ENCODE measurements around the gene TWNK. TPM values are rescaled to one million over a fixed set of nuclear protein-coding genes. Genes with fewer than 3 reads are reported as not detected.

Gene TWNK
- 10 to 100 TPM in 1 of 4 donors, 1 to 10 TPM in 3; 1.6 to 10.2 (median 4.7) TPM for polyA plus RNA-seq
- long read RNA-seq, donor 1, partial matches to known transcripts, result 0 of 5 reads
- long read RNA-seq, donor 1, other reads (novel, unspliced or antisense), result 0 of 5 reads
- long read RNA-seq, donor 2, result 0 reads
- long read RNA-seq, donor 3, result 0 reads
- long read RNA-seq, donor 4, result 0 reads
- long read RNA-seq, donor 5, result 0 reads
- long read RNA-seq, donor 6, partial matches to known transcripts, result 0 of 1 reads
- long read RNA-seq, donor 6, other reads (novel, unspliced or antisense), result 0 of 1 reads
- long read RNA-seq, donor 7, result 0 reads
- long read RNA-seq, donor 8, result 0 reads
- long read RNA-seq, donor 9, result 0 reads
- long read RNA-seq, donor 10, partial matches to known transcripts, result 0 of 1 reads
- long read RNA-seq, donor 10, other reads (novel, unspliced or antisense), result 0 of 1 reads

DNA sequence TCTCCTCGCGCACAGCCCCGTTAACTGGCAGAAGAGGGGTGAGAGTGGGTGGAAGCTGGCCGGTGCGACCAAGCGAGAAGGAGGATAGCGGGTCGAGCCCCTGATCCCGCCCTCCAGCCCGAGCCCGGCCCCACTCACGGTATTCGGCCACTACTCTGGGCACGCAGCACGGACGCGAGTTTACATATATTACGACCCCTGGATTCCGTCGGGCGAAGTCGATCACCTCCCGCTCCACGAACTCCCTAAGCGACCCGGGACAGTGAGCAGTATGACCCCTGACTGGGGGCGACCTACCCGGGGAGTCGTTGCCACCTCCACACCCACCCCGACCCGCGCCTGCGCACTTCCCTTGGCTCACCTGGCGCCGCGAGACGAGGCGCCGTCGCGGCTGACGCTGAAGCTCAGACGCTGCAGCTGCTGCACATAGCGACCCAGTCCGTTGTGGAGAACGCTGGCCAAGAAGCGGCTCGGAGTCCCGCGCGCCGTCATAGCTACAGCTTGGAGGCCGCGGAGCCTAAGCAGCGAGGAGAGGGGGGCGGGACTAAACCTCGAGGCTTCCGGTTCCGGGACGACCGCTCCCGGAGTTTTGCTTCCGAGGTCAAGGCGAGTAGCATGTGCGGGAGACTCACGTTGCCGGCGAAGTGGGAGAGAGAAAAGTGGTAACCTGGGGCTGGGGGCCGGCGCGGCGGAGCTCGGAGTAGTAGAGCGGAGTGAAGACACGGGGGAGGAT is at the start of gene TWNK, which contains the start of gene MRPL43:
Gene TWNK (plus strand): TSS at position 592 of the 733 bp plus-strand sequence. CDS start 668 bp downstream, outside the sequence.
Gene MRPL43 (minus strand): TSS at position 546 of the 733 bp plus-strand sequence. CDS start 54 bp downstream, at position 492.
- H3K4me3 ChIP-seq (ENCODE audit: low read depth in 1 of 3, low read length in 3 of 3), result peak within 1 kb of the TSS; percentile 80 to 92 (median 89)
- H3K4me1 ChIP-seq (ENCODE audit: control insufficient read depth in 3 of 3, insufficient read depth in 2 of 3, low read depth in 1 of 3, low read length in 2 of 3), result peaks cover 3 to 28% (median 5%) of the 10 kb centered on the region in 3 donors
- WGBS, 3 donors, result 0 to 1% (median 1%) methylated on average over 61 to 75 of the region's 75 CpGs
- FAIRE-seq (no peak), DNase-seq (peak; percentile 84 to 94)
- no peaks in the 10 kb centered on the region for H3K27me3 ChIP-seq (ENCODE audit: control insufficient read depth in 3 of 3, insufficient read depth in 3 of 3, low read length in 3 of 3)
- H3K27ac ChIP-seq (ENCODE audit: low read depth in 1 of 3, low read length in 2 of 3), result peak within 1 kb of the TSS; percentile 67 to 83 (median 77)
- peaks cover 2 to 77% (median 4%) of the 10 kb centered on the region in 3 donors for H3K36me3 ChIP-seq (ENCODE audit: control insufficient read depth in 3 of 3, insufficient read depth in 2 of 3, low read depth in 1 of 3, low read length in 3 of 3)
- no peaks in the 10 kb centered on the region for H3K9me3 ChIP-seq (ENCODE audit: control insufficient read depth in 2 of 2, insufficient read depth in 1 of 2, low read depth in 1 of 2, low read length in 1 of 2)

DNA sequence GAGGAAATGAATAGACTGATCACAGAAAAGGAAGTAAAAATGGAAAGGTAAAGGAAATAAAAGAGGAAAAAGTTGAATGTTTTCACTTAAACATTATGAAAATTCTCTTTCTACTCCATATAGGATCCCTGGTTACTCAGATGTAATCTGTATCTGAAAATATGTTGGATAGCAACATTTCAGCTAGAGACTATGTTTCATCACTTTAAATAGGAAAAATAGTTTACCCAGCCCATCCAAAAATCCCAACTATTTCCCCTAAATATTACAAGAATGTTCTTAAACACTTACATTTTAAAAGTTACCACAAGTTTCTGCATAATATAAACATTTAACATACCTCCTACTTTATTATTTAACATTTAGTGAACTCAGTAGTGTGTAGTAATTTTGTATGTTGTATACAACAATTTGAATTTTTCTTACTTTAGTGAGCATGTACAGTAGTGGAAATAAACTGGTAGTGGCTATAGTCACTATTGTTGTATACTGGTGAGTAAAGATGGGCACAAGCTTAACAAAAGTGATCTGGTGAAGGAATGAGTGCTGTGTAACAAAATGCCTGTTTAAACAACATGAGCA is 47.5 kb upstream of the TWNK start:
- no peaks in the 10 kb centered on the region for H3K27me3 ChIP-seq (ENCODE audit: control insufficient read depth in 3 of 3, insufficient read depth in 3 of 3, low read length in 3 of 3)
- H3K4me3 ChIP-seq (ENCODE audit: low read depth in 1 of 3, low read length in 3 of 3), result no peak overlapping the region
- no peak for DNase-seq
- no peak for FAIRE-seq
- H3K27ac ChIP-seq (ENCODE audit: low read depth in 1 of 3, low read length in 2 of 3), result no peak overlapping the region
- H3K4me1 ChIP-seq (ENCODE audit: control insufficient read depth in 3 of 3, insufficient read depth in 2 of 3, low read depth in 1 of 3, low read length in 2 of 3), result no peaks in the 10 kb centered on the region
- peaks cover 4 to 45% (median 12%) of the 10 kb centered on the region in 3 donors for H3K36me3 ChIP-seq (ENCODE audit: control insufficient read depth in 3 of 3, insufficient read depth in 2 of 3, low read depth in 1 of 3, low read length in 3 of 3)
- H3K9me3 ChIP-seq (ENCODE audit: control insufficient read depth in 2 of 2, insufficient read depth in 1 of 2, low read depth in 1 of 2, low read length in 1 of 2), result no peaks in the 10 kb centered on the region

DNA sequence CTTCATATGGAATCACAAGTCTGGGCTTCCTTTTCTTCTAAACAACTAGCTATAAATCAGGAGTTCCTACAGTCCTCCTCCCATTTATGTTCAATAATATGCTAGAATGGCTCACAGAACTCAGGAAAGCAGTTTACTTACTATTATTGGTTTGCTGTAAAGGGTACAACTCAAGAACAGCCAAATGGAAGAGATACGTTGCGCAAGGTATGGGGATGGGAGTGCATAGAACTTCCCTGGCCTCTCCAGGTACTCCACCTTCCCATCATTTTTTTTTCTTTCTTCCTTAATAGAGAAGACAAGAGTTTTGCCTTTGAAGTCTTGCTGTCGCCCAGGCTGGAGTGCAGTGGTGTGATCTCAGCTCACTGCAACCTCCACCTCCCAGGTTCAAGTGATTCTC is 45.1 kb upstream of the TWNK start:
- H3K36me3 ChIP-seq (ENCODE audit: control insufficient read depth in 3 of 3, insufficient read depth in 2 of 3, low read depth in 1 of 3, low read length in 3 of 3), result peaks cover 4 to 34% (median 10%) of the 10 kb centered on the region in 3 donors
- no peak for FAIRE-seq
- no peak overlapping the region for H3K4me3 ChIP-seq (ENCODE audit: low read depth in 1 of 3, low read length in 3 of 3)
- no peak overlapping the region for H3K27ac ChIP-seq (ENCODE audit: low read depth in 1 of 3, low read length in 2 of 3)
- DNase-seq, result no peak
- no peaks in the 10 kb centered on the region for H3K4me1 ChIP-seq (ENCODE audit: control insufficient read depth in 3 of 3, insufficient read depth in 2 of 3, low read depth in 1 of 3, low read length in 2 of 3)
- no peaks in the 10 kb centered on the region for H3K9me3 ChIP-seq (ENCODE audit: control insufficient read depth in 2 of 2, insufficient read depth in 1 of 2, low read depth in 1 of 2, low read length in 1 of 2)
- 97 to 99% (median 97%) methylated on average over 3 of the region's 3 CpGs for WGBS, 3 donors
- no peaks in the 10 kb centered on the region for H3K27me3 ChIP-seq (ENCODE audit: control insufficient read depth in 3 of 3, insufficient read depth in 3 of 3, low read length in 3 of 3)

DNA sequence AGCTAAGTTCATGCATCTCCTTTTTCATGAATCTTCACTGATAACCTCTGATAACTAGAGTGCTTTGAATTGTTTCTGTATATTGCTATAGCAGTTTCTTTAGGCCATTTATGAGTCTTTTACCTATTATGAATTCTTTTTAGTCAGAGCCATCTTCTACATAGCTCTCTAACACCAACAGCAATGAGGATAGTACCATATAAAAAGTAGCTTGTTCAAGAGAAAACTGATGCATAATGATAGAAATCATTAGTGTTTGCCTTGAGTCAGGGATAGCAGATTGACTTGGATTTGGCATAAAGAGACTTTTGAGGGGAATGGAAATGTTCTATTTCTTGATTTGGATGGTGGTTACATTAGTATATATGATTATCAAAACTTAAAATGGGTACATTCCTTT is 43.8 kb upstream of the TWNK start:
- H3K4me1 ChIP-seq (ENCODE audit: control insufficient read depth in 3 of 3, insufficient read depth in 2 of 3, low read depth in 1 of 3, low read length in 2 of 3), result no peaks in the 10 kb centered on the region
- H3K27ac ChIP-seq (ENCODE audit: low read depth in 1 of 3, low read length in 2 of 3), result no peak overlapping the region
- peaks cover 4 to 34% (median 8%) of the 10 kb centered on the region in 3 donors for H3K36me3 ChIP-seq (ENCODE audit: control insufficient read depth in 3 of 3, insufficient read depth in 2 of 3, low read depth in 1 of 3, low read length in 3 of 3)
- no peaks in the 10 kb centered on the region for H3K27me3 ChIP-seq (ENCODE audit: control insufficient read depth in 3 of 3, insufficient read depth in 3 of 3, low read length in 3 of 3)
- H3K4me3 ChIP-seq (ENCODE audit: low read depth in 1 of 3, low read length in 3 of 3), result no peak overlapping the region
- H3K9me3 ChIP-seq (ENCODE audit: control insufficient read depth in 2 of 2, insufficient read depth in 1 of 2, low read depth in 1 of 2, low read length in 1 of 2), result no peaks in the 10 kb centered on the region
- FAIRE-seq, result no peak
- DNase-seq, result no peak

DNA sequence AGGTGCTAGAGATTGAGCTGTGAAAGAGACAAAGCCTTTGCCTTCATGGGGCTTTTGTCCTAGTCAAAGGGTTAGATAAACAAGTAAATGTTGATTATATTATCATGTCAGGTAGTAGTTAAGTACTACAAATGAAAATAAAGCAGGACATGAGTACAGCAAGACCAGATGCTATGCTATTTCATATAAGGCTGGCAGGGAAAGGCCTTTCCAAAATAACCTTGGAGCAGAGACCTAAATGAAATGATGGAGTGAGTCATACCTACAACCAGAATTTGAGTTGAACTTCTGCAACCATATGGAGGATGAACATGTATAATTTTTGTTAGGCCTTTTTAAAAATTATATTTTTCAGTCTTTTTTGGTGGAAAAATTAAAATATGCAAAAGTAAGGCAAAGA is 41.6 kb upstream of the TWNK start:
- no peaks in the 10 kb centered on the region for H3K27me3 ChIP-seq (ENCODE audit: control insufficient read depth in 3 of 3, insufficient read depth in 3 of 3, low read length in 3 of 3)
- peaks cover 2 to 33% (median 7%) of the 10 kb centered on the region in 3 donors for H3K36me3 ChIP-seq (ENCODE audit: control insufficient read depth in 3 of 3, insufficient read depth in 2 of 3, low read depth in 1 of 3, low read length in 3 of 3)
- no peaks in the 10 kb centered on the region for H3K9me3 ChIP-seq (ENCODE audit: control insufficient read depth in 2 of 2, insufficient read depth in 1 of 2, low read depth in 1 of 2, low read length in 1 of 2)
- H3K4me1 ChIP-seq (ENCODE audit: control insufficient read depth in 3 of 3, insufficient read depth in 2 of 3, low read depth in 1 of 3, low read length in 2 of 3), result no peaks in the 10 kb centered on the region
- no peak for DNase-seq
- H3K27ac ChIP-seq (ENCODE audit: low read depth in 1 of 3, low read length in 2 of 3), result no peak overlapping the region
- no peak overlapping the region for H3K4me3 ChIP-seq (ENCODE audit: low read depth in 1 of 3, low read length in 3 of 3)
- no peak for FAIRE-seq

DNA sequence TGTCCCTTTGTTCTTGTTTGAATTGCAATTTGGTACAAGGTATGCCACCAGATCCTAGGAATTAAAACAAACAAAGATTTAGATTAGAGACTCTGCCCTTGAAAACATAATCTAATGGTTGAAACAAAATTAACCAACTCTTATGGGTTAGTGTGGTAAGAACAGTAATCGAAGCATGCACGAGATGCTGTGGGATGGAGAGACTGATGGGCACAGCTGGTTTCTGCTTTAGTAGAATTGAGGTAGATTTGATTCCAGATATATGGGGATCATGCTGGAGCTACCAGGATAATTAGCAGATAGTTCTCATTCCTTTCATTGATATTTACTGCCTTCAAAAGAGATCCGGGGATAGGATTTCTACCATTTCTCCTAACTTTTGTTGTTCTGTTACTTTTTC is 38.4 kb upstream of the TWNK start:
- DNase-seq (no peak), FAIRE-seq (no peak)
- H3K4me3 ChIP-seq (ENCODE audit: low read depth in 1 of 3, low read length in 3 of 3), result no peak overlapping the region
- peaks cover 5 to 49% (median 15%) of the 10 kb centered on the region in 3 donors for H3K36me3 ChIP-seq (ENCODE audit: control insufficient read depth in 3 of 3, insufficient read depth in 2 of 3, low read depth in 1 of 3, low read length in 3 of 3)
- no peaks in the 10 kb centered on the region for H3K27me3 ChIP-seq (ENCODE audit: control insufficient read depth in 3 of 3, insufficient read depth in 3 of 3, low read length in 3 of 3)
- WGBS, 3 donors, result 96 to 98% (median 96%) methylated on average over 3 of the region's 3 CpGs
- H3K27ac ChIP-seq (ENCODE audit: low read depth in 1 of 3, low read length in 2 of 3), result no peak overlapping the region
- no peaks in the 10 kb centered on the region for H3K9me3 ChIP-seq (ENCODE audit: control insufficient read depth in 2 of 2, insufficient read depth in 1 of 2, low read depth in 1 of 2, low read length in 1 of 2)
- H3K4me1 ChIP-seq (ENCODE audit: control insufficient read depth in 3 of 3, insufficient read depth in 2 of 3, low read depth in 1 of 3, low read length in 2 of 3), result no peaks in the 10 kb centered on the region

DNA sequence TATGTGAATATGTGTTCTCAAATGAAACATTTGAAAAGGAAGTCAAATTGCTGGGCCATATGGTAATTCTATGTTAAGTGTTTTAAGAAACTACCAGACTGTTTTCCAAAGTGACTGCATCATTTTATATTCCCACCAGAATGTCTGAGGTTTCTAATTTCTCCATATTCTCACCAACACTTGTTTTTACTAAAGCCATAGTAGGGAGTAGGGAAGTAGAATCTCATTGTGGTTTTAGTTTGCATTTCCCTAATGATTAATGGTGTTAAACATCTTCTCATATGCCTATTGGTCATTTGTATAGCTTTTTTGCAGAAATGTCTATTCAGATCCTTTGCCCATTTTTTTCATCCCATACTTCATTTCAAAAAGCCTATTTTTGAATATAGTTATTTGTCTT is 27.1 kb upstream of the TWNK start:
- FAIRE-seq, result no peak
- Histone ChIP-seq H3K27me3 (ENCODE audit: control insufficient read depth in 3 of 3, insufficient read depth in 3 of 3, low read length in 3 of 3) (no peaks in the 10 kb centered on the region), H3K4me3 (ENCODE audit: low read depth in 1 of 3, low read length in 3 of 3) (no peak overlapping the region), H3K27ac (ENCODE audit: low read depth in 1 of 3, low read length in 2 of 3) (no peak overlapping the region), H3K9me3 (ENCODE audit: control insufficient read depth in 2 of 2, insufficient read depth in 1 of 2, low read depth in 1 of 2, low read length in 1 of 2) (no peaks in the 10 kb centered on the region), H3K36me3 (ENCODE audit: control insufficient read depth in 3 of 3, insufficient read depth in 2 of 3, low read depth in 1 of 3, low read length in 3 of 3) (peaks cover 4 to 25% (median 8%) of the 10 kb centered on the region in 3 donors), H3K4me1 (ENCODE audit: control insufficient read depth in 3 of 3, insufficient read depth in 2 of 3, low read depth in 1 of 3, low read length in 2 of 3) (no peaks in the 10 kb centered on the region)
- no peak for DNase-seq

DNA sequence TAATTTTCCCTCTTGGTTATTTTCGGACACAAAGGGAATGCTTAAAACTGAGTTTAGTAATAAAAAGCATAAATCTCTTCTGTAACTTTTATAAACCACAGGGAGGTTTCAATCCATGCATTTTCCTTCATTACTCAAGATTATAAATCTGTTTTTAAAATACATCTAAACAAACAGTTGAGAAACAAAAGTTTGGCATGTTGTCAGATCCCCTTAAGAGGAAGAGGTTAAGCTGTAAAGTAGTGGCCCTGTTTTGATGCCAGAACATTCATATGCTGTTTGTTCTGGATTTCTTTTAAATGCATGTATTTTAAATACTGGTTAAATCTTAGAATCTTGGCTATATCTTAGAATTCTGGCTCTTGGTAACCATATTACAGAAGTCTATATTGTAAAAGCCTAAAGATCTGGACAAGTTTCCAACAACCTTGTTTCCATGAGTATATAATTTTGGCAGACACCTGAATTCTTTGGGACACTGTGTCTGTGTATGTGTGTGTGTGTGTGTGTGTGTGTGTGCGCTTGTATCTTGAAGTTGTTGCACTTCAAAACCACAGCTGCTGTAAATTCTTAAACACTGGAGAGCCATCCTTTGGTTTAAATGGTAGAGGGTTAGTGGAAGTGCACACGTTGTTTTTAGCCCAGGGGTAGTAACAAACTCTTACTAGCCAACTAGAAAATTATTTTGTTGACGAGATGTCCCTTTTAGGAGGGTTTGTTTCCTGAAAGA is 24.8 kb upstream of the TWNK start:
- Histone ChIP-seq H3K9me3 (ENCODE audit: control insufficient read depth in 2 of 2, insufficient read depth in 1 of 2, low read depth in 1 of 2, low read length in 1 of 2) (no peaks in the 10 kb centered on the region), H3K27ac (ENCODE audit: low read depth in 1 of 3, low read length in 2 of 3) (no peak overlapping the region), H3K36me3 (ENCODE audit: control insufficient read depth in 3 of 3, insufficient read depth in 2 of 3, low read depth in 1 of 3, low read length in 3 of 3) (peaks cover 6 to 16% (median 8%) of the 10 kb centered on the region in 3 donors), H3K4me3 (ENCODE audit: low read depth in 1 of 3, low read length in 3 of 3) (no peak overlapping the region), H3K27me3 (ENCODE audit: control insufficient read depth in 3 of 3, insufficient read depth in 3 of 3, low read length in 3 of 3) (no peaks in the 10 kb centered on the region), H3K4me1 (ENCODE audit: control insufficient read depth in 3 of 3, insufficient read depth in 2 of 3, low read depth in 1 of 3, low read length in 2 of 3) (peaks cover 0 to 4% (median 0%) of the 10 kb centered on the region in 3 donors)
- 77 to 93% (median 91%) methylated on average over 4 of the region's 4 CpGs for WGBS, 3 donors
- DNase-seq, result no peak
- FAIRE-seq, result no peak

All from small intestine (tissue), 16 donors.